Right ventricle myocardium superior (tissue), 1 donor: ENCODE data around the gene DUSP22. TPM values are rescaled to one million over a fixed set of nuclear protein-coding genes. Genes with fewer than 3 reads are reported as not detected.
"Not testable (repeated sequence)": the region's sequence is repeated elsewhere in the genome, so short reads cannot be mapped to it uniquely, and the experiment has no call there.

Source experiments
- ATAC-seq: fragments of 200-7000 bp; cut with Tn5 transposase; one replicate; pipeline ENCODE4 v1.9.1; 2020; ENCODE audit warnings: mild to moderate bottlenecking; ENCODE audit not compliant: poor library complexity
- DNase-seq: peaks from one replicate; pipeline ENCODE4 v3.0.0-alpha.2; 2020
- intact Hi-C: fragments of 100-400 bp; cut with DNase I; formaldehyde crosslinking; loops from one replicate; pipeline ENCODE4 v1.11.2; 2022
- total RNA-seq: library from RNA; stranded (reverse); fragmentation: NEBNext Ultra II Directional; extraction: Animal tissue kit (Norgen Biotek cat#: 25700); gene quantifications from one replicate; pipeline ENCODE4 v1.2.1, GENCODE V29; 2021
- donor health status: DM: no; HTN: yes; CAD: no; lungs with severe emphysema.

Gene DUSP22
- total RNA-seq, 1 donor from 2014 or later: 50.5 TPM

- intact Hi-C loops: no loop called here
Measured at GRCh38 chr6:277746-278145, 14.5 kb upstream of the DUSP22 start.

GRCh38 chr6:278494-278893, 13.8 kb upstream of the DUSP22 start:
- ATAC-seq (no peak), DNase-seq (no peak)
- intact Hi-C loops: no loop called here

More at GRCh38 chr6:277746-278145, 14.5 kb upstream of the DUSP22 start:
- no peak for ATAC-seq
- DNase-seq: no peak

- ATAC-seq (no peak), DNase-seq (no peak)
- intact Hi-C loops: no loop called here
Measured at GRCh38 chr6:279341-280029, 12.8 kb upstream of the DUSP22 start.

GRCh38 chr6:280775-281468, 11.4 kb upstream of the DUSP22 start:
- intact Hi-C loops: no loop called here
- no peak for ATAC-seq
- DNase-seq: no peak

- DNase-seq: no peak
- intact Hi-C loops: no loop called here
- ATAC-seq: no peak
Measured at GRCh38 chr6:281469-282103, 10.7 kb upstream of the DUSP22 start.

- DNase-seq: no peak
- no peak for ATAC-seq
- intact Hi-C loops: no loop called here
Measured at GRCh38 chr6:282177-282866, 10.0 kb upstream of the DUSP22 start.

GRCh38 chr6:282867-283416, 9.3 kb upstream of the DUSP22 start:
- intact Hi-C loops: no loop called here
- ATAC-seq (no peak), DNase-seq (no peak)

GRCh38 chr6:284486-284885, 7.8 kb upstream of the DUSP22 start:
- no peak for DNase-seq
- intact Hi-C loops: no loop called here
- ATAC-seq: no peak

GRCh38 chr6:285030-285771, 7.1 kb upstream of the DUSP22 start:
- intact Hi-C loops: no loop called here
- no peak for DNase-seq
- ATAC-seq: no peak

- ATAC-seq, DNase-seq, intact Hi-C loops: not testable (repeated sequence)
Measured at GRCh38 chr6:285902-286301, 6.4 kb upstream of the DUSP22 start.

GRCh38 chr6:286681-287488, 5.4 kb upstream of the DUSP22 start:
- ATAC-seq (no peak), DNase-seq (no peak)
- intact Hi-C loops: no loop called here

GRCh38 chr6:287489-287860, 4.8 kb upstream of the DUSP22 start:
- no peak for DNase-seq
- intact Hi-C loops: no loop called here
- ATAC-seq: no peak

- intact Hi-C loops: no loop called here
- no peak for ATAC-seq
- DNase-seq: no peak
Measured at GRCh38 chr6:288866-289265, 3.4 kb upstream of the DUSP22 start.

- ATAC-seq: no peak
- intact Hi-C loops: no loop called here
- DNase-seq: no peak
Measured at GRCh38 chr6:290111-290922, 2.0 kb upstream of the DUSP22 start.

- DNase-seq (no peak), ATAC-seq (peak; percentile 0)
- intact Hi-C loops: no loop called here
Measured at GRCh38 chr6:291204-291696, 1.0 kb upstream of the DUSP22 start.

GRCh38 chr6:292506-293192, 362 bp downstream of the DUSP22 start:
- intact Hi-C loops: no loop called here
- ATAC-seq (peak; percentile 54), DNase-seq (peak; percentile 85)
